ENCODE measurements around the gene UBE2V1. TPM values are rescaled to one million over a fixed set of nuclear protein-coding genes. Genes with fewer than 3 reads are reported as not detected.
A peak's percentile ranks its signal among the peaks of the same experiment; 100 is the strongest.

Gene UBE2V1
- total RNA-seq, 2 experiments from 2014 or later: 57.3 to 143 TPM

- ChIA-PET CTCF (ENCODE audit: unreplicated experiment) (interaction anchor here (1.2 to 2.1 kb wide), 2 partner anchors 22 to 37 kb away, joined by 3 to 7 read pairs; no protein-coding TSS in a partner anchor), POLR2A (interaction anchor here (1.0 to 1.1 kb wide), 2 partner anchors 9 to 12 kb away, joined by 3 to 4 read pairs; no protein-coding TSS in a partner anchor)
- no peak overlapping the region for H3K4me2 ChIP-seq (ENCODE audit: low read length)
- H3K36me3 ChIP-seq (ENCODE audit: insufficient read depth, low read length): no peaks in the 10 kb centered on the region
- H2AFZ ChIP-seq (ENCODE audit: low read length): no peak overlapping the region
- no peak for TF ChIP-seq CTCF (conservative IDR thresholded peaks at IDR 0.05; ENCODE audit: low read length)
- TF ChIP-seq EZH2phosphoT487 (IDR thresholded peaks at IDR 0.05; ENCODE audit: borderline replicate concordance, low read depth, low read length): no peak
- H3K9me2 ChIP-seq (ENCODE audit: insufficient read depth, low read length): no peaks in the 10 kb centered on the region
- no peaks in the 10 kb centered on the region for H3K79me2 ChIP-seq (ENCODE audit: insufficient read depth, low read depth, low read length)
- peak; percentile 18 for DNase-seq (ENCODE audit: low spot score)
- H3K4me3 ChIP-seq (ENCODE audit: low read depth, low read length, poor library complexity, severe bottlenecking): no peak overlapping the region
- H4K20me1 ChIP-seq (ENCODE audit: insufficient read depth, low read length): no peaks in the 10 kb centered on the region
- H3K9me3 ChIP-seq (ENCODE audit: low read length): no peaks in the 10 kb centered on the region
- BruUV-seq (replicated peaks): no TSS peak
- no peak overlapping the region for H3K27ac ChIP-seq (ENCODE audit: low read depth, low read length, poor library complexity, severe bottlenecking)
- peaks cover 23% of the 10 kb centered on the region for H3K4me1 ChIP-seq (ENCODE audit: insufficient read depth, low read length, poor library complexity, severe bottlenecking)
- intact Hi-C loops (cut with micrococcal nuclease; ENCODE audit: unreplicated experiment): no loop called here
These were observed 63.4 kb downstream of the UBE2V1 start for GRCh38 chr20:50049442-50050026.

GRCh38 chr20:50048420-50049166, 64.4 kb downstream of the UBE2V1 start:
- Histone ChIP-seq H3K4me2 (ENCODE audit: low read length) (no peak overlapping the region), H3K9me3 (ENCODE audit: low read length) (no peaks in the 10 kb centered on the region), H3K36me3 (ENCODE audit: insufficient read depth, low read length) (no peaks in the 10 kb centered on the region), H3K79me2 (ENCODE audit: insufficient read depth, low read depth, low read length) (no peaks in the 10 kb centered on the region), H3K4me3 (ENCODE audit: low read depth, low read length, poor library complexity, severe bottlenecking) (no peak overlapping the region), H4K20me1 (ENCODE audit: insufficient read depth, low read length) (no peaks in the 10 kb centered on the region), H2AFZ (ENCODE audit: low read length) (peak overlapping the region; percentile 30; the same call in 1 of the 2 replicates), H3K4me1 (ENCODE audit: insufficient read depth, low read length, poor library complexity, severe bottlenecking) (peaks cover 23% of the 10 kb centered on the region), H3K27ac (ENCODE audit: low read depth, low read length, poor library complexity, severe bottlenecking) (no peak overlapping the region), H3K9me2 (ENCODE audit: insufficient read depth, low read length) (no peaks in the 10 kb centered on the region)
- no TSS peak for BruUV-seq (replicated peaks)
- no peak for TF ChIP-seq CTCF (conservative IDR thresholded peaks at IDR 0.05; ENCODE audit: low read length)
- TF ChIP-seq EZH2phosphoT487 (IDR thresholded peaks at IDR 0.05; ENCODE audit: borderline replicate concordance, low read depth, low read length): no peak
- ChIA-PET CTCF (ENCODE audit: unreplicated experiment) (interaction anchor here (1.2 to 2.1 kb wide), 2 partner anchors 23 to 36 kb away, joined by 3 to 7 read pairs; no protein-coding TSS in a partner anchor), POLR2A (interaction anchor here (0.7 to 1.0 kb wide), 2 partner anchors 13 to 1615 kb away, joined by 3 to 6 read pairs; no protein-coding TSS in a partner anchor)
- intact Hi-C loops (cut with micrococcal nuclease; ENCODE audit: unreplicated experiment): no loop called here
- DNase-seq (ENCODE audit: low spot score): no peak
